GM18861 (cell line): ENCODE results near the gene SIK1.
"Not testable (repeated sequence)": the region's sequence is repeated elsewhere in the genome, so short reads cannot be mapped to it uniquely, and the experiment has no call there.

Source experiments
- ATAC-seq: cut with Tn5 transposase; IDR thresholded peaks from one replicate; pipeline ENCODE4 v1.9.1; 2021; ENCODE audit not compliant: unreplicated experiment

The SIK1 gene

DNA sequence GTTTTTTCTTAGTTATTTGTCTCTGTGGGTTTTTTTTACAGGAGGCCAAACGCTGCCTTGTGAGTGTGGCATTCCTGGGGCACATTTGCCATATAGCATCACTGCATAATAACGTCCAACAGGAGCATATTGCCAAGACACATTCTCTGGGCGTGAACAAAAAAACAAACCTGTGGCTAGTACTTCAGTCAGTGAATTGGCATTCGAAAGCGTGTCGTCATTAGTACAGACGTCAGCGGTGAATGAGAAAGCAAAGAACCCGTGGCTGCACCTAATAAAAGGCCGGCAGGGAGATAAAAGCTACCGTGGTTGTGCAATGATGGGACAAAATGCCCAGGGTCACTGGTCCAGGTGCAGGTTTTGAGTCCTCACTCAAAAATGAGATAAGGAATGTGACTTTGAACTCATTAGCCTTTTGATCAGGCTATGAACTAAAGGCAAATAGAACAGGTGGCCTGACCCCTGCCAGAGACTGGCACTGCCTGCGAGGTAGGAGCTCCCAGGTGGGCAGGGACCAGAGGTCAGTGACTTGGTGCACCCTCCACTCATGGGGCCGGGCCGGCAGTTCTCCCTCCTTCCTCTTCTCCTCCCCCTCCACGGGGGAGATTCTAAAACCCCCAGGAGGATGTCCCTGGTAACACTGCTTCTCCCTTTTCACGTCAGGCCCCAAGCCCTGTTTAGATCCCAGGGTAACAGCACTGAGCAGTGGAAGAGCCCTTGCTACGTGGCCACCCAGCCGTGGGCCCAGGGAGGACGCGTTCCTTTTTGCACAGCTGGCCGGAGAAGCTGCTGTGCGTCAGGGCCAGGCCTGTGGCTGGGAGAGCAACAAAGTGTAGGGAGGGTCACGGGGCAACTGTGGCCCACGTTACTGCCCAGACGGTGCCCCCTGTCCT lies 14.2 kb upstream of the SIK1 start:
- ATAC-seq: not testable (repeated sequence)

DNA sequence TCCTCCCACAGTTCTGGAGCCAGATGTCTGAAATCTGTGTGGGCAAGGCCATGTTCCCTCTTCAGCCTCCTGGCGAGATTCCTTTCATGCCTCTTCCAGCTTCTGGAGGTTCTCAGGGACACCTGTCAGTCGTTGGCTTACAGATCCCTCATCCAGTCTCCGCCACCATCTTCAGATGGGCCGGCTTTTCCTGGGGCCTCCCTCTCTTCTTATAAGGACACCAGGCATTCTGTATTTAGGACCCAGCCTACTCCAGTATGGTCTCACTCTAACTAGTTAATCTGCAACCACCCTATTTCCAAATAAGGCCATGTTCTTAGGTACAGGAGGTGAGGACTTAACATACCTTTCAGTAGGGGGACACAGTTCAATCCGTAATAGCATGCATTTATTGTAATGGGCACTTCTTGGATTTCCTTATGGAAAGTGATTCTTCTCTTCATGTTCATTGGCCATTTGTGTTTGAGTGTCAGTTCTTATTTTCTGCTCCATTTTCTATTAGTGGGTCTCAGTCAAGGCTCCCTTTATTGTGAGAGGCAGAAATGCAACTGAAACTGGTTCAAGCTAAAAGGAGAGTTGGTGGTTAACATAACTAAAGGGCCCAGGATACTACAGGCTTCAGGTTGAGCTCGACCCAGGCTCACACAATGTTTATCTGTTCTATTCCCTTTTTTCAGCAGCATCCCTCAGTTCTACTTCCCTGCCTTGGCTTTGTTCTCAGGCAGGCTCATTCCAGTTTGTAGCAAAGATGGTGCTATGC lies 12.6 kb upstream of the SIK1 start:
- ATAC-seq: peak; percentile 48

DNA sequence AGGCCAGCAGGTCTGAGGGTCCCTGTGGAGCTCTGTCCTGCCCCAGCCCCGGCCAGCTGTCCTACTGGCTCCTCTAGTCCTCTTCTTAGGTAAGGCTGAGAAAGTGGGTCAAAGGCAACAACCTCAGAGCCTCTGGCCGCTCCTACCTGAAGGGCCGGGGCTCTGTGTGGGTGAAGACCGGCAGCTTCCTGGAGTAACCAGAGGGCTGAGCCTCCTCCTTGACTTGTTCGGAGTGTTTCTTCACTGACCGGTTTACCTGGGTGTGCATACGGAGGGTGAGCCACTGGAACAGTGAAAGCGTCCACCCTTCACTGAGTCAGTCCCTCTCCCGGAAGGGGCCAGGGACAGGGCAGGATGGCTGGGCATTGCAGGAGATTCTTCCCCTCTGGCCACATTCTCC lies 9.3 kb upstream of the SIK1 start:
- not testable (repeated sequence) for ATAC-seq

DNA sequence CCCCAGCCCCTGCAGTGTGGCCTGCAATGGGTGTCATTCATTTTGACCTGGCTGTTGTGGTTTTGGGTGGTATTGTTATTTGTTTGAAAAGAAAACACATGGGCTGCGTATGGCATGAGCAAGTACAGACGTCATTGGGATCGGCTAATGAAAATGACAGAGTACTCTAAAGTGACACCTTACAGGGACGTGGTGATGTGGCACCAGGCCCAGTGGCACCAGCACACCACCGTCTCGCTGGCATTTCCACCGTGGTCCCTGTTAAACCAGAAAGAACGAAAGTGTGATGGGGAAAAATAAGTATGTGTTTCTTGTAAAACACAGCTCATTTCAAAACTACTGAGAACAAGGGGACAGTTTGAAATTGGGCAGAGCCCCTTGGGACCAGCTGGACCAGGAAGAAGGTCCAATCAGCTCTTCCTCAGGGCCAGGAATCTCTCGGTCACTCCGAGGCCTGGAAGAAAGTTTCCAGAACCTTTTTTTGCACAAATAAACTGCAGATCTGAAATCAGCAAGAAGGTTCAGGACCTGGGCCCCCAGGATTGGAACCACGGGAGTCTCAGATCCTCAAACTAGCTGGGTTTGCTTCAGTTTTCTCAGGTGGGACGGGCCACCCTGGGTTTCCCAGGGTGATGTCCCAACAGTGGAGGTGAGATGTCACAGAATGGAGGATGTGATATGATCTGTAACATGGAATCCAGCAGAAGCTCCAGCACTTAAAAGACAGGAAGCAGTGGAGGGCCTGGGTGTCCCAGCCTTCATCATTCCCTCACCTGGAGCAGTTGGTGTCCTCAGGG lies 6.6 kb upstream of the SIK1 start:
- not testable (repeated sequence) for ATAC-seq

DNA sequence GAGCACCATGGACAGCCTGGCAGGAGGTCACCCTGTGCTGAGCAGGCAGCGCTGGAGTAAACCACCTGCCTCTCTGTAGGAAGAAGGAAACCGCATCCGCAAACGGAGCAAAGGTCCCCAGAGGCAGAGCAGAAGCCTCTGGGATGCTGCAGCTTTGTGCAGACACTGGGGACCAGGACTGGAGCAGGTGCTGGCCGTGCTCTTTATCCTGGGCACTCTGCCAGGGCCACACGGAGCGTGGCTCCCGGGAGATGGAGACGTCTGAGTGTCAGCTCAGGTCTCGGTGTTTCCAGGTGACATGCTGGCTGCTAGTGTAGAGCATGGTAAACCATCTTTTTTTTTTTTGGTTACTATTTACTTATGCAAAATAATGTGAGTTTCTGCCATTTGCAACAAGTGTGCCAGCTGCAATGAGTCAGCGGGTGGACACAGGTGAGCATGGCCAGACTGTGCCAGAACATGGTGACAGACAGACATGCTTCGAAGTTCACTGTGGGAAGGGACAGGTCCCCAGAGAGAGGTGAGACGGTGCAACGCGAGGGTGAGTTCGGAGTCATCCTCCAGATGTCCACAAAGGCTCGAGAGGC lies 4.0 kb upstream of the SIK1 start:
- ATAC-seq: not testable (repeated sequence)

DNA sequence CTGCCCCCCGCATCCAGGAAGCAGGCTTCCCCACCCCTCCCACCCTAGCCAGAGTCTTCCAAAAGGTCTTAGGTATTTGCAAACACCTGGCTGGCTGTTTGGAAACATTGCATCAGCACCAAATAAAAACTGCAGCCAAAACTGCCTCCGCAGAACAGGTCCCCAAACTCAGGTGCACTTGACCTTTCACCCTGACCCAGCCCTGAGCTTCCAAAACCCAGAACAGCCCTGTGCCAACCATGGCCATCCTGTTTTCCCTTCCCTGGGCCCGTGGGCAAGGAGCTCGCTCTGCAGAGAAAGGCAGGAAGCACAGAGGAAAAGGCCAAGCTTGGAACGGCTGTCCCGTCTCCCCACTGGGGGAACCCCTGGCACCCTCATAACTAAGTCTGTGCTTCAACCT lies 2.0 kb upstream of the SIK1 start:
- not testable (repeated sequence) for ATAC-seq

DNA sequence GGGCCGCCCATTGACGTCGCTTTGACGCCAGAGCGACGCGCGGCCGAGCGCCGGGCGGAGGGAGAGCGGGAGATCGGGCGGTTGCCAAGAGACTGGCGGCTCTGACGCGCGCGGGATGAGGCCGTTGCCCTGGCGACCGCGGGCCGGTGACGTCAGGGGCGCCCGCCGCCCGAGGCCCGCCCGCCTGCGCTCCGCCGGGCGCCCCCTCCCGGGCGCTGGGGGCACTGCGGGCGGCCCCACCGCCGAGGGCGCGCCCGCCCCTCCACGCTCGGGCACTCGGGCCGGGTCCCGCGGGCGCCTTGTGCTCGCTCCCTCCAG lies 270 bp upstream of the SIK1 start:
- peak; percentile 72 for ATAC-seq

DNA sequence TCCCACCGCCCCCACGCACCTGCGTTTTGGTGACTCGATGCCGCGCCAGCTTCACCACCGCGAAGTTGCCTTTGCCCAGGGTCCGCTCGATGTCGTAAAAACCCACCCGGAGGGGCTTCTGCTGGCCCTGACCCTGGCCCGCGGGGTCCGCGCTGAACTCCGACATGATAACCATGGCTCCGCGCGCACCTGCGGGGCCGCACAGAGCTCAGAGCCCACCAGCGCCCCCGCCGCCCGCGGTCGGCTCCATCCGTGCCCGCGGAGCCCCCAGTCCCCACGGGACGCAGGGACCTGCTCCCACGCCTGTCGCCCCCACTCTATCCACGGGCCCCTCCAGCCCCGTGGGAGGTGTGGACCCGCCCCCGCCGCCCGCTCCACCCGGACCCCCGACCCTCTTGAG lies 927 bp downstream of the SIK1 start:
- ATAC-seq: not testable (repeated sequence)

DNA sequence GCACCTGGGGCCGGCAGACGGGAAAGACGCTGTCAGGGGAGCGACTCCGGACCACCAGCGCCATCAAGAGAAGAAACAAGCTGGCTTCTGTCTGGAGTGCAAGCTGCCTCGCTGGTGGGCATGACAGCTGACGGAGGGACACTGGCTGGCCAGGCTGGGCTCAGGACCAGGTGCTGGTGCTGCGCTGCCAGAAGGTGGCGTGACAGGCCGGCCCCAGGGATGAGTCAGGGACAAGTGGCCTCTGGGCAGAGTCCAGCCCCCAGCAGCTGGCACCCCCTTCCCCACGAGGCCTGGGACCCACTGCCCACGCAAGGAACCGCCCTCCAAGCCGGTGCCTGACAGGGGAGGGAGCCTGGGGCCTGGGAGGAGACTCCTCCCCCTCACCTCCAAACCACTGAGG lies 7.5 kb downstream of the SIK1 start:
- not testable (repeated sequence) for ATAC-seq

DNA sequence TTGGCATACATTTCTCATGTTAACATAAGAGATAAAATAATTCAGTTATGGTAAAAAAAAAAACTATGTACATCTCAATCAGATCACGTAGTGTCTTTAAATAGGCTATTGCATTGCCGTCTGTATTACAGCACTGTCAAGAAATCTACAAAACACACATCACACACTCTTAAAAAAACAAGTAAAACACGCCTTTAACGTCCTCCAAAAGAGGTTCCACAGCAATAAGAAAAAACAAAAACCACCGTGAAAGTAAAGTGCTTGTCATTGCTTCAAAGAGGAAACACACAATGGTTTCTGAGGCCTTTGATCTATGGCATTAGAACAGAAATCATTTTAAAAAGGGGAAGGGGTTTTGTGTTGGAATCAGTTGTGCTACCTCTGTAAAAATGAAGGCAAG lies 12.4 kb downstream of the SIK1 start:
- ATAC-seq: not testable (repeated sequence)

DNA sequence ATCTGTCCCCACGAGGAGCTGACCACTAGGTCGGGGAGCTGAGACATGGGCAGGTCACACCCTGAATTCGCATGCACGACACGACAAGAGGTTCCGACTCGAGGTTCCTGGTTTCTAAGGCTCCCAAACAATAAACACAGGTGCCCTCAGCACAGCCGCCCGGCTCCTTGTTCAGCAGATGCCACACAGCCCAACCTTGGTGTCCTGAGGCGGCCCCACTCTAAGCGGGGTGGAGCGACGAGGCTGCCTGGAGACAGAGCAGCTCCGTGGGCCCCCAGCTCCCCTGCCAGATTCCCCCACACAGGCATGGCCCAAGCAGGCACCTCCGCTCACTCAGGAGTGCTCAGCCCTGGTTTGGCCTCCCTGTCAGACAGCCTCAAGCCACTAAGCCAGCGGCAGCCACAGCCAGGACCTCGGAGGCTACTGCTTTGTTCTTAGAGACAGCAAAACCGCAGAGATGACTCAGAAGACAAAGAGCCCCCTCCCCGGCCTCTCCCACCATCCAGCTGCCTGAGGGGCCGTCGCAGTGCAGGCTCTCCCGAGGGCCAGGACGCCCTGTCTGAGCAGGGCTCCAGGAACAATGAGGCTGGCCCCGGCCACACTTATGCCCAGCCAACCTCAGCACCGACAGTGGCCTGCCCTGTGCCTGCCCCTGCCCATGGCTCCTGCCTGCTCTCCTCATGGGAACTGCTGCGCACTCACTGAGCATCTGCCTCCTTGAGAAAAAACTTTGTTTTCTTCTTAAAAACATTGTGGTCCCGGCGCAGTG lies 14.7 kb downstream of the SIK1 start:
- ATAC-seq: not testable (repeated sequence)

DNA sequence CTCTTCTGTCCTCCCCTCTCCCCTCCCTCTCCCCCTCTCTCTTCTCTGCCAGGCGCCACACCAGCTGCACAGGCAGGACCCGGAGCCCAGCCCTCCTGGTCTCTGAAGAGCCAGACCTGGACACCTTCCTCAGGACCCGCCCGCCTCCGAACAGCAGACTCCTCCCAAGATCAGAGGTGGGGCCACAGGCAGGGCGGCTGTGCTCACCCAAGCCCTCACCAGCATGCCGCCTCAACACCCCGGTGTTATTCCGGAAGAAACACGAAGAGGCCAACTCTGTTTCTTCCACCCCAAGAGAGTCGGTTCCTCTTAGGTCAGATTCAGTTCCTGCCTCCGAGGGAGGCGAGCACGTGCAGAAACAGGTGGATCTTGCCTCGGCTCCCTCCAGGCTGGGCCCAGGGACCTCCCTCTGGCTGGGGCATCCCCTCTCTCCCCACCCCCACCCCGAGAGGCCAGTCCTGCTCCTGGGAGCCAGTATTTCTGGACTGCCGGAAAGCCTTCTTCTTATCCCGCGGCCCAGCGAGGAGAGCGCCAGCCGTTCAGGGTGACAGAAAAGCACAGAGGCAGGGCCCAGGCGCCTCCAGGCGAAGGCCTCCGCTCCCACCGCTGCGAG lies 16.4 kb downstream of the SIK1 start:
- not testable (repeated sequence) for ATAC-seq

DNA sequence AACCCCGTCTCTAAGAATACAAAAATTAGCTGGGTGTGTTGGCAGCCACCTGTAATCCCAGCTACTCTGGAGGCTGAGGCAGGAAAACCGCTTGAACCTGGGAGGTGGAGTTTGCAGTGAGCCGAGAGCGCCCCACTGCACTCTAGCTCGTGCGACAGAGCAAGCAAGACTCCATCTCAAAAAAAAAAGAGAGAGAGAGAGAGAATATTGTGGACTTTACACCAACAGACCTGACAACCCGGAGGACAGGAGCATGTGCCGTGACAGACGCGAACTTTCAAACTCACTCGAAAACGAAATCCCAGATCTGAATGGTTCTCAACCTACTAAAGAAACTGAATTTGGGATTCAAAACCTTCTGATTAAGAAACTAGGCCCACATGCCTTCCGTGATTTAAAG lies 19.8 kb downstream of the SIK1 start:
- not testable (repeated sequence) for ATAC-seq

DNA sequence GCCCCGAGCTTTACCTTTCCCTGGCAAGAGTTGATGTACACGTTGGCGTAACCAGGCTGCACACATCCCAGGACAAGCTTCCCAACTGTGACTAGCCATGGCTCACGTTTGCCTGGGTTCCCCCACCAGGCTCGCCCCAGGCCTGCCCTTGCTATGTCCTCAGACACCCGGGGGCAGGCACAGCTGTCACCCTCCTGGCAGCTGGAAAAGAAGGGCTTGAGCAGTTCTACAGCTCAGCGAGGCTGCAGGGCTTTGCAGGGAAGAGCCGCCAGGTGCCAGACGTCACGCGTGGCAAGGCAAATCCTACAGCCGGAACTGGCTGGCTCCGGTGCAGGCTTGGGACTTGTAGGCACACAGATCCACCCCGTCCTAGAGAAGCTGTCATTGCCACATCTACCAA lies 22.5 kb downstream of the SIK1 start:
- ATAC-seq: not testable (repeated sequence)

DNA sequence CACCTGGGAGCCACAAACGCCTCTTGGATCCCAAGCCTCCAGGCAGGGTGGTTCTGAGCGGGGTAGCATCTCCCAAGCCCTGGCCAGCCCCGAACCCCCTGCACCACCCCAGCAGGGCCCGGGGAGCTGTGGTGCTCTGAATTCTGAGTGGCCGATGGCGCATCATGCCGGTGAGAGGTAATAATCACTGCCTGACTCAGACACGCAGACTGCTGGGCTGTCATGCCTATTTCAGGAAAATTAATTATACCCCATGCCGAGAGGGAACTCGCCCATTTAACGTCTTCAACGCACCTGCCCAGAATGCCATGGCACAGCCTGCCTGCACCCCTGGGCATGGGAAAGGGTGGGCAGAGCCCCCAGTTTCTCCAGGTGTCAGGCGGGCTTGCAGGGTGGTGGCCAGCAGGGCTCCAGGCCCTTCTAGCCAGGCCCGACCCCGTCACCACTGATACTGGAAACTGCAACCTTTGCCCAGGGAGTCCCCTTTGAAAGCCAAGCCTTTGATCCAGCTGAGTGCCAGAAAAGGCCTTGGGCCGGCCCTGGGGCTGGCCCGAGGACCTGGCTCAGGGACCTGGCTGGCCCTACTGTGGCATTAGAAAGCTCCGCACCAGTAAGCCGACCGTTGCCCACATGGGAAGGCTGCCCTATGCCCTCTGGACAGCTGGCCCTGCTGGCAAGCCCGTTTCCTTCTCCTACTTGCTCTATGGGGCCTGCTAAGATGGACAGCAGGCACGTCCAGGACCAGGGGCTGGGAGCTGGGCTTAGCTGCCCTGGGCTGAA lies 23.1 kb downstream of the SIK1 start:
- not testable (repeated sequence) for ATAC-seq

DNA sequence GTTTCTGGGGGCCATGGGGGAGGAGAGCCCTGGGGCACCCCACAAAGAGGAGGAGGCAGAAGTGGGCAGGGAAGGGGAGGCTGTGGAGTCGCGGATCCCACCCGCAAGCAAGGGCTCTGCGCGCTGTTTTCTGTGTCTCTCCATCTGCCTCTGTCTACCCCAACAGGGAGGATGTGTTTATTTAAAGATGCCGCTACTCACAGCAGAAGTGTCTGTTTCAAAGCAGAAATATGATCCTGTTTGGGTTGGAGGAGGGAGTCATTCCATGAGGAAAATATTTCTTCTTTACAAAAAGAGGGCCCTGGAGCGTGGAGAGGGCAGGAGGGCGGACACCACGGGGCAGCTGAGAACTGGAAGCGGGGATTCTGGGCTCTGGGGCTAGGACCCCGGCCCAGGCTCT lies 25.8 kb downstream of the SIK1 start:
- ATAC-seq: not testable (repeated sequence)

DNA sequence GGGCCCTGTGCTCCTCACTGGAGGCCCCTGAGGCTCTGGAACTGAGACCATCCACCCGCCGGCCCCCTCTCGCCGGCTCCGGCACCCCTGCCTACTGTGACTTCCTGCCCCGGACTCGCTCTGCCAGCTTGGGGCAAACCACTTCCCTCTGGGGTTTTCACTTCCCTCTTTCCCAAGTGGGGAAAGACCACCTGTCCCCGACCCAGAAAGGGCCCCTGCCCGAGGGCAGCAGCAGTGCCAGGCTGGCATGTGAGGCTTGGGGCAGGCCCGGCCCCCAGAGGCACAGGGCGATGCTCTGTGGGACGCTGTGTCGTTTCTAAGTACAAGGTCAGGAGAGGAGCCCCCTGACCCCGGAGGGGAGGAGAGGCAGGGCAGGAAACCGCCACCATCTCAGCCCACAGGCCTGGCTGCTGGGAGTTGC lies 27.3 kb downstream of the SIK1 start:
- not testable (repeated sequence) for ATAC-seq

DNA sequence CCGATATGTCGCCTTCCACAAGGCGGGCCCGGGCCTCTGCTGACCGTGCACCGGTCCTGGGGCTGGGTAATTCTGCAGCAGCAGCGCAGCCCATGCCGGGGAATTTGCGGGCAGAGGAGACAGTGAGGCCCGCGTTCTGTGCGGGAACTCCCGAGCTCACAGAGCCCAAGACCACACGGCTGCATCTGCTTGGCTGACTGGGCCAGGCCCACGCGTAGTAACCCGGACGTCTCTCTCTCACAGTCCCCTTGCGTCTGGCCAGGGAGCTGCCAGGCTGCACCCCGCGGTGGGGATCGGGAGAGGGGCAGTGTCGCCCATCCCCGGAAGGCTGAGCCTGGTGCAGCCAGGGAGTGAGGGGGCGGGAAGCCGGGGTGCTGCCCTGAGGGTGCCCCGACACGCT lies 27.8 kb downstream of the SIK1 start:
- ATAC-seq: not testable (repeated sequence)

DNA sequence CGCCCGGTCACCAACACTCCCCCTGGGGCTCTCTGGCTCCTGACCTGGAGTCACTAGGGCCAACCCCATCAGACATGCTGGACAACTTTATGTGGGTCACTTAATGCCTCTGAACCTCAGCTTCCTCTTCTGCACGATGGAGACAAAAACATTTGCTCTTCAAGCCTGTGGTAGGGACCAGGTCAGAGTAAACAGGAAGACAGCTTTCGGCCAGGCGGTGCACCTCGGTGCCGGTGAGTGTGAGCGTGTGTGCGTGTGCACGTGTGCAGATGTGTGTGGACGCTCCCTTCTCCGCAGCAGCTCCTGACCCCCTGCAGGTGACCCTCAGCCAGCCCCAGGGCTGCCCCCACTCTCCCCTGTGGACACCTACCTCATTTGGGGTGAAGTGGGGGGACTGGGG lies 28.4 kb downstream of the SIK1 start:
- ATAC-seq: not testable (repeated sequence)
